Measurements from ENCODE around the gene YTHDC2. TPM values are rescaled to one million over a fixed set of nuclear protein-coding genes. Genes with fewer than 3 reads are reported as not detected.
A peak's percentile ranks its signal among the peaks of the same experiment; 100 is the strongest.

YTHDC2 gene
- 28.6 TPM for total RNA-seq (ENCODE audit: unreplicated experiment)
- long read RNA-seq, partial matches to known transcripts, result 7 of 7 reads
- long read RNA-seq, other reads (novel, unspliced or antisense), result 0 of 7 reads

DNA sequence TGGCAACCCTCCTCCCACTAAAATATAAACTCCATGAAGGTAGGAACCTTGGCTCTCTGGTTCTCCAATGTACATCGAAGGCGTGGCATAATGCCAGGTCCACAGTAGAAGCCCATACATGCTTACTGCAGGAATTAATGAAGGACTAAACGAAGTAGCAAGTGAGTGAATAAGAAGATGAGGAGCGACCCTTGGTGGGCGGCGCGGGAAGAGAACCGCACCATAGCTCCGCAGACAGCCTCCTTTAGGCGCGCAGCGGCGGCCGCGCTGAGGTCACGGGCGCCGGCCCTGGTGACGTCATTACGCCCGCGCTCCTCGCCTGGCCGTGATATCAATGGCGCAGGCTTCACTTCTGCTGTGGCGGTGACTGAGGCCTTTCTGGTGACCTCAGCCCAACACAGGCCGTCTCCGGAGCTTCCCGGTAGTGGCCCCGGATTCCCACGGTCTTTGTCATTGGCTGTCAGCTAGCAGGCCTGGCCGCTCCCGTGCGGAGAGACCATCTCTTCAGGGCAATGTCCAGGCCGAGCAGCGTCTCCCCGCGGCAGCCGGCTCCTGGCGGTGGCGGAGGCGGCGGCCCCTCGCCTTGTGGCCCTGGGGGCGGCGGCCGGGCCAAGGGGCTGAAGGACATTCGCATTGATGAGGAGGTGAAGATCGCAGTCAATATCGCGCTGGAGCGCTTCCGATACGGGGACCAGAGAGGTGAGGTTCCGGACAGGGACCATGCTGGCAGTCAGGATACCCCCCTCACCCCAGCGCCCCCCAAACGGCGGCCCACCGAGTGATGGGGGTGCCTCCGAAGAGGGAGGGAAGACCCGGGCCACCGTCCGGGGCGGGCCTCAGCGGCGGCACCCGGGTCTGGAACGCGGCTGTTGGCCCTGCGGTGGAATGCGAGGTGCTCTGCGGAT, at the start of gene YTHDC2:
YTHDC2 (plus strand) TSS at position 311 of the 905 bp plus-strand sequence; CDS start at position 513, 202 bp downstream.
- peak within 1 kb of the TSS; percentile 89 for H3K4me3 Mint-ChIP-seq (ENCODE audit: unreplicated experiment)
- H3K9me3 Mint-ChIP-seq (ENCODE audit: unreplicated experiment), result no peaks in the 10 kb centered on the region
- DNase-seq (ENCODE audit: low spot score), result peak; percentile 87
- H3K27me3 Mint-ChIP-seq (ENCODE audit: unreplicated experiment), result no peaks in the 10 kb centered on the region
- peak within 1 kb of the TSS; percentile 88 for H3K27ac Mint-ChIP-seq (ENCODE audit: unreplicated experiment)
- no peak for TF ChIP-seq CTCF (IDR thresholded peaks at IDR 0.05; ENCODE audit: unreplicated experiment)
- H3K4me1 Mint-ChIP-seq (ENCODE audit: unreplicated experiment), result peaks cover 13% of the 10 kb centered on the region
- H3K36me3 Mint-ChIP-seq (ENCODE audit: low read depth, unreplicated experiment), result no peaks in the 10 kb centered on the region

GRCh38 chr5:113474100-113474728, 39.3 kb upstream of the YTHDC2 start:
- no peak for TF ChIP-seq CTCF (IDR thresholded peaks at IDR 0.05; ENCODE audit: unreplicated experiment)
- H3K4me1 Mint-ChIP-seq (ENCODE audit: unreplicated experiment), result no peaks in the 10 kb centered on the region
- no peak for DNase-seq (ENCODE audit: low spot score)
- H3K4me3 Mint-ChIP-seq (ENCODE audit: unreplicated experiment), result no peak overlapping the region
- peaks cover 5% of the 10 kb centered on the region for H3K9me3 Mint-ChIP-seq (ENCODE audit: unreplicated experiment)
- no peak overlapping the region for H3K27ac Mint-ChIP-seq (ENCODE audit: unreplicated experiment)
- peaks cover 4% of the 10 kb centered on the region for H3K36me3 Mint-ChIP-seq (ENCODE audit: low read depth, unreplicated experiment)
- H3K27me3 Mint-ChIP-seq (ENCODE audit: unreplicated experiment), result no peaks in the 10 kb centered on the region

DNA sequence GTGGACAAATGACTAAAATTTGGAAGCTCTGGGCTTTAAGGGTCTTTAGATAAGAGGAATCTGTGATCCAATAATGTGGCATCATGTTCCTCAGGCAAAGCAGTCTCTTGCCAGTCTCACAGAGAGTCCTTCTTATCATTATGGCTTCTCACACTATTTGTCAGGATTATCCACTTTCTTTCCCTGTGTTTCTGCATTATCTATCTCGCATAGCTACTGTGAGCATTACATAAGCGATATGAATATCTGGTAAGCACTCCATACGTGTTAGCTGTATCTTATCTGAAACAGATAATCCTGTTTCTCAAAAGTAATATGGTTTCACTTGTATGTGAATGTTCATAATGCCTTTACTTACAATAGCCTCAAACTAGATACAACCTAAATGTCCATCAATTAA, 34.8 kb upstream of the YTHDC2 start:
- H3K4me3 Mint-ChIP-seq (ENCODE audit: unreplicated experiment), result no peak overlapping the region
- H3K27me3 Mint-ChIP-seq (ENCODE audit: unreplicated experiment), result no peaks in the 10 kb centered on the region

GRCh38 chr5:113480243-113480642, 33.3 kb upstream of the YTHDC2 start:
- no peak for TF ChIP-seq CTCF (IDR thresholded peaks at IDR 0.05; ENCODE audit: unreplicated experiment)
- Mint-ChIP-seq H3K4me3 (ENCODE audit: unreplicated experiment) (no peak overlapping the region), H3K27me3 (ENCODE audit: unreplicated experiment) (no peaks in the 10 kb centered on the region), H3K36me3 (ENCODE audit: low read depth, unreplicated experiment) (no peaks in the 10 kb centered on the region), H3K4me1 (ENCODE audit: unreplicated experiment) (no peaks in the 10 kb centered on the region), H3K27ac (ENCODE audit: unreplicated experiment) (no peak overlapping the region), H3K9me3 (ENCODE audit: unreplicated experiment) (no peaks in the 10 kb centered on the region)
- no peak for DNase-seq (ENCODE audit: low spot score)

More for the DNA sequence above, 34.8 kb upstream of the YTHDC2 start:
- Mint-ChIP-seq H3K27ac (ENCODE audit: unreplicated experiment) (no peak overlapping the region), H3K9me3 (ENCODE audit: unreplicated experiment) (no peaks in the 10 kb centered on the region), H3K4me1 (ENCODE audit: unreplicated experiment) (no peaks in the 10 kb centered on the region), H3K36me3 (ENCODE audit: low read depth, unreplicated experiment) (no peaks in the 10 kb centered on the region)
- TF ChIP-seq CTCF (IDR thresholded peaks at IDR 0.05; ENCODE audit: unreplicated experiment), result no peak
- no peak for DNase-seq (ENCODE audit: low spot score)

Measured in endothelial cell (in vitro differentiated cells).